HepG2 (cell line): ENCODE results near the gene ELL. TPM values are rescaled to one million over a fixed set of nuclear protein-coding genes. Genes with fewer than 3 reads are reported as not detected.

Experiments
- ATAC-seq: fragments of 200-7000 bp; cut with Tn5 transposase; 3 replicates; pipeline ENCODE4 v1.9.1; 2020; ENCODE audit warnings: mild to moderate bottlenecking, moderate library complexity
- BruUV-seq: library from RNA; stranded (reverse); fragments of 400-500 nt; replicated peaks from 2 replicates; lab custom pipeline; 2021; lab: Mats Ljungman, UMichigan
- CTCF ChIA-PET: fragments of 300-600 bp; formaldehyde crosslinking; extraction: SDS; loops from one replicate; lab custom pipeline; 2021; ENCODE audit warnings: low total read pairs, inconsistent platforms, low intra/inter-chr PET ratio; lab: Yijun Ruan, JAX
- POLR2A ChIA-PET: fragments of 350-600 bp; sonication (Branson Sonifier 250); formaldehyde crosslinking; loops from one replicate; lab custom pipeline; 2020; ENCODE audit warnings: antibody characterized with exemption, inconsistent platforms; lab: Yijun Ruan, JAX
- DNase-seq: peaks from one replicate; pipeline ENCODE4 v3.0.0-alpha.2; 2015; ENCODE audit warnings: low spot score
- FAIRE-seq: peaks from 3 replicates; lab custom pipeline; 2011; peaks lifted over from hg19 to GRCh38; lab: Jason Lieb, UNC
- H2AFZ ChIP-seq: one replicate; pipeline ENCODE4 v1.6.1; 2011; ENCODE audit warnings: low read length, inconsistent platforms
- H3K27ac ChIP-seq: fragments of 300-600 bp; 3 replicates; pipeline ENCODE4 v1.8.0; 2011; ENCODE audit warnings: mixed run types, mild to moderate bottlenecking, mixed read lengths, low read length, inconsistent platforms; ENCODE audit not compliant: insufficient read depth; ENCODE audit errors: extremely low read length
- H3K27me3 ChIP-seq, 2 experiments: fragments of 200-600 bp in 1 of 2; 2 replicates in 1 of 2; 3 replicates in 1 of 2; pipeline versions ENCODE4 v1.6.0 to v1.8.0; 2011; ENCODE audit warnings: low read length in 2 of 2, mild to moderate bottlenecking in 2 of 2, moderate library complexity in 2 of 2, inconsistent platforms in 1 of 2; ENCODE audit not compliant: insufficient read depth in 2 of 2, control insufficient read depth in 1 of 2
- H3K36me3 ChIP-seq, 2 experiments: fragments of 200-600 bp in 1 of 2; replicated peaks in 1 of 2; 2 replicates in 1 of 2; 3 replicates in 1 of 2; pipeline versions ENCODE4 v1.5.1 to v1.8.0; 2011; ENCODE audit warnings: low read length in 2 of 2, inconsistent platforms in 1 of 2; ENCODE audit not compliant: insufficient read depth in 2 of 2, control insufficient read depth in 1 of 2
- H3K4me1 ChIP-seq: 2 replicates; pipeline ENCODE4 v1.5.1; 2012; ENCODE audit warnings: low read length, inconsistent platforms; ENCODE audit not compliant: insufficient read depth
- H3K4me2 ChIP-seq: 2 replicates; pipeline ENCODE4 v1.6.0; 2011; ENCODE audit warnings: low read depth, low read length, inconsistent platforms
- H3K4me3 ChIP-seq, 3 experiments: fragments of 200-600 bp in 1 of 3; sonication (generic), shearing (Covaris generic) in 1 of 3; replicated peaks in 1 of 3; 2 replicates each; pipeline ENCODE4 v1.5.1; 2011 to 2016; ENCODE audit warnings: low read length in 3 of 3, inconsistent platforms in 2 of 3, low read depth in 2 of 3, mild to moderate bottlenecking in 2 of 3, control low read depth in 1 of 3, mixed read lengths in 1 of 3; ENCODE audit not compliant: insufficient read depth in 1 of 3
- H3K79me2 ChIP-seq: one replicate; pipeline ENCODE4 v1.6.1; 2011; ENCODE audit warnings: low read length, inconsistent platforms; ENCODE audit not compliant: insufficient read depth
- H3K9ac ChIP-seq: 2 replicates; pipeline ENCODE4 v1.6.0; 2011; ENCODE audit warnings: mild to moderate bottlenecking, low read depth, low read length, inconsistent platforms; ENCODE audit not compliant: insufficient read depth
- H3K9me3 ChIP-seq: 2 replicates; pipeline ENCODE4 v1.5.1; 2012; ENCODE audit warnings: mild to moderate bottlenecking, low read length
- H4K20me1 ChIP-seq: 2 replicates; pipeline ENCODE4 v1.6.0; 2011; ENCODE audit warnings: inconsistent platforms, mild to moderate bottlenecking, low read length, moderate library complexity; ENCODE audit not compliant: insufficient read depth
- DNMT3B ChIP-seq: conservative IDR thresholded peaks from 2 replicates; pipeline ENCODE4 v1.6.1; 2016; ENCODE audit warnings: missing biosample characterization, control low read depth
- EED ChIP-seq: sonication (generic); formaldehyde crosslinking; IDR thresholded peaks from 2 replicates; pipeline ENCODE4 v1.5.0; 2020; ENCODE audit warnings: mild to moderate bottlenecking, missing genetic modification reagents
- ELK4 ChIP-seq: sonication (generic); formaldehyde crosslinking; IDR thresholded peaks from 2 replicates; pipeline ENCODE4 v1.9.0; 2021; ENCODE audit warnings: missing genetic modification reagents, borderline replicate concordance
- NFYC ChIP-seq: IDR thresholded peaks from 2 replicates; pipeline ENCODE4 v1.6.1; 2016; ENCODE audit warnings: missing genetic modification reagents, missing compliant biosample characterization
- POLR2A ChIP-seq, 2 experiments: IDR thresholded peaks; 2 replicates each; pipeline ENCODE4 v1.6.1; 2011; ENCODE audit warnings: low read depth in 2 of 2, low read length in 2 of 2, mild to moderate bottlenecking in 1 of 2, moderate library complexity in 1 of 2; ENCODE audit not compliant: insufficient read depth in 1 of 2
- PRDM15 ChIP-seq: sonication (generic); formaldehyde crosslinking; IDR thresholded peaks from 2 replicates; pipeline ENCODE4 v1.4.0; 2020; ENCODE audit warnings: missing genetic modification reagents
- SMARCC2 ChIP-seq: fragments of 450-650 bp; IDR thresholded peaks from 2 replicates; pipeline ENCODE4 v1.6.1; 2017; ENCODE audit warnings: antibody characterized with exemption, mild to moderate bottlenecking
- SOX5 ChIP-seq: IDR thresholded peaks from 2 replicates; pipeline ENCODE4 v1.6.1; 2016; ENCODE audit warnings: borderline replicate concordance
- ZBTB1 ChIP-seq: sonication (generic); formaldehyde crosslinking; IDR thresholded peaks from 2 replicates; pipeline ENCODE4 v1.4.0; 2020; ENCODE audit warnings: missing genetic modification reagents, borderline replicate concordance
- ZNF251 ChIP-seq: sonication (generic); formaldehyde crosslinking; IDR thresholded peaks from 2 replicates; pipeline ENCODE4 v1.9.0; 2021; ENCODE audit warnings: mild to moderate bottlenecking, missing genetic modification reagents
- ZNF281 ChIP-seq: sonication (generic); formaldehyde crosslinking; IDR thresholded peaks from 2 replicates; pipeline ENCODE4 v1.4.0; 2020; ENCODE audit warnings: missing genetic modification reagents, borderline replicate concordance
- ZNF44 ChIP-seq: sonication (generic); formaldehyde crosslinking; IDR thresholded peaks from 2 replicates; pipeline ENCODE4 v1.5.1; 2020; ENCODE audit warnings: mild to moderate bottlenecking, missing genetic modification reagents
- ZNF441 ChIP-seq: sonication (generic); formaldehyde crosslinking; IDR thresholded peaks from 2 replicates; pipeline ENCODE4 v1.7.0; 2021; ENCODE audit warnings: missing genetic modification reagents, borderline replicate concordance
- ZNF572 ChIP-seq: sonication (generic); formaldehyde crosslinking; IDR thresholded peaks from 2 replicates; pipeline ENCODE4 v1.5.1; 2020; ENCODE audit warnings: mild to moderate bottlenecking, missing genetic modification reagents
- ZNF672 ChIP-seq: sonication (generic); formaldehyde crosslinking; IDR thresholded peaks from 2 replicates; pipeline ENCODE4 v1.8.1; 2022; ENCODE audit warnings: missing genetic modification reagents
- WGBS: methylation state at CpG from one replicate; pipeline ENCODE4 v1.1.6; 2017; ENCODE audit warnings: low lambda C conversion rate; 5-methylcytosine and 5-hydroxymethylcytosine counted together
- in situ Hi-C: cut with HindIII; loops from 2 replicates; pipeline ENCODE4 v1.10.0; 2017; ENCODE audit warnings: low pct_unique_long_range_greater_than_20kb; ENCODE audit not compliant: extremely low pct_ligation_motif_present
- intact Hi-C: fragments of 100-400 bp; cut with micrococcal nuclease; formaldehyde crosslinking; loops from one replicate; pipeline ENCODE4 v1.10.0; 2022; ENCODE audit not compliant: unreplicated experiment
- polyA plus RNA-seq, 8 experiments: library from polyadenylated mRNA; depleted of rRNA in 3 of 8; stranded (reverse) in 7 of 8; unstranded in 1 of 8; fragments of >200 nt; fragmentation: Illumina TruSeq in 4 of 8; extraction: Trizol in 4 of 8; gene quantifications; 2 replicates each; pipeline versions ENCODE4 v1.2.1 to v1.2.3, GENCODE V29; 2011 to 2016; ENCODE audit warnings: low read depth in 4 of 8, missing spikeins in 1 of 8, mixed read lengths in 1 of 8; ENCODE audit not compliant: insufficient read depth in 1 of 8
- total RNA-seq, 5 experiments: library from RNA; depleted of rRNA; stranded (reverse); fragments of >200 nt; fragmentation: Illumina TruSeq; extraction: Trizol; gene quantifications; 2 replicates each; pipeline ENCODE4 v1.2.3, GENCODE V29; 2016; ENCODE audit warnings: low read depth in 1 of 5

Gene ELL
- total and polyA plus RNA-seq, 2 of the 13 experiments (the other 11 are each of a cell fraction or from before 2014, with no cell fraction given) = 3.7 to 5.4 TPM

GRCh38 chr19:18445262-18445948 lies 76.5 kb downstream of the ELL start:
- in situ Hi-C loops (no loop called here), intact Hi-C loops (no loop called here)
- peaks cover 36 to 66% of the 10 kb centered on the region in 2 experiments; a peak in 4 of 5 replicates for H3K36me3 ChIP-seq
- peaks cover 9% of the 10 kb centered on the region; the same call in 1 of the 2 replicates for H4K20me1 ChIP-seq
- FAIRE-seq = no peak
- BruUV-seq = no TSS peak
- ChIA-PET CTCF (no interaction called here), POLR2A (no interaction called here)
- WGBS = 94% methylated on average over 14 of the region's 15 CpGs
- H3K79me2 ChIP-seq = no peaks in the 10 kb centered on the region
- H3K9me3 ChIP-seq = no peaks in the 10 kb centered on the region
- no peak overlapping the region for H3K4me2 ChIP-seq
- H3K4me1 ChIP-seq = peaks cover 21% of the 10 kb centered on the region
- DNase-seq = no peak
- H3K9ac ChIP-seq = no peak overlapping the region
- H3K27me3 ChIP-seq = no peaks in the 10 kb centered on the region
- H2AFZ ChIP-seq = no peak overlapping the region
- no peak for ATAC-seq
- H3K27ac ChIP-seq = no peak overlapping the region
- H3K4me3 ChIP-seq = no peak overlapping the region
- TF ChIP-seq NFYC = no peak
- TF ChIP-seq DNMT3B = no peak
- TF ChIP-seq ZNF572 = no peak
- TF ChIP-seq PRDM15 (CRISPR knock-in tag) = no peak
- TF ChIP-seq SMARCC2 = no peak
- no peak for TF ChIP-seq ZBTB1
- TF ChIP-seq ZNF281 = no peak
- no peak for TF ChIP-seq ZNF44 (CRISPR knock-in tag)
- no peak for TF ChIP-seq SOX5 (CRISPR knock-in tag)
- TF ChIP-seq ZNF251 (CRISPR knock-in tag) = no peak
- TF ChIP-seq ELK4 (CRISPR knock-in tag) = no peak
- no peak for TF ChIP-seq ZNF441
- TF ChIP-seq POLR2A (IDR thresholded peaks at IDR 0.05; ENCODE audit: insufficient read depth in 1 of 2, low read depth in 2 of 2, low read length in 2 of 2) = no peak
- no peak for TF ChIP-seq ZNF672
- no peak for TF ChIP-seq EED
